ENCODE results near the gene SPIRE1. TPM values are rescaled to one million over a fixed set of nuclear protein-coding genes. Genes with fewer than 3 reads are reported as not detected.

SPIRE1 gene
- total RNA-seq, 2 experiments from 2014 or later, result 0.19 to 2.4 TPM

DNA sequence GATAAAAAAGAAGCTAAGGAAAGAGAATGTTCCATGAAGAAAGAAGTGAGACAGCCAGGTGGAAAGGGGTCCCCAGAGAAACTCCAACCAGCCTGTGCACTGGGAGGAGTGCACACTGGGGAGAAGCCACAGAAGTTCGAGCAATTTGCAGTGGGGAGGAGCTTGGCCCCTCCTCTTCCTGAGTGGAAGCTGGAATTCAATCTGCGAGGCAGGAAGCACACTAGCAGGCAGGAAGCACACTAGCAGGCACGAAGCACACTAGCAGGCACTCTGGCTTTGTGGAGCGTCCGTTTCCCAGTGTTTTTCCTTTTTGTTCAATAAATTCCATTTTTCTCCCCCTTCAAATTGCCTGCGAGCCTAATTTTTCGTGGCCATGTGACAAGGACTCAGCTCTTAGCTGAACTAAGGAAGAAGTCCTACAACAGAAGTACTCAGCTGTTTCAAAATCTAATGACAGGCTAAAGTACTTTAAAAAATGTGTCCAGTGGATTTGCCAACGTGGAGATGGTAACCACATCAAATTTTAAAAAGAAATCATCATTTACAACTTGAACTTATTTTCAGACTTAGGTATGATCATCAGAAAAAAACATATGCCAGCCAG, 21.4 kb upstream of the SPIRE1 start:
- BruUV-seq (replicated peaks), result no TSS peak
- intact Hi-C loops (cut with micrococcal nuclease; ENCODE audit: unreplicated experiment), result no loop called here
- ChIA-PET POLR2A (interaction anchor here (0.6 to 0.8 kb wide), 3 partner anchors 21 to 385 kb away, joined by 3 to 4 read pairs (median 3); no protein-coding TSS in a partner anchor), CTCF (ENCODE audit: unreplicated experiment) (no interaction called here)
- DNase-seq (ENCODE audit: low spot score), result no peak
- no peak overlapping the region for H2AFZ ChIP-seq (ENCODE audit: low read length)
- H3K36me3 ChIP-seq (ENCODE audit: insufficient read depth, low read length), result peaks cover 52% of the 10 kb centered on the region
- H4K20me1 ChIP-seq (ENCODE audit: insufficient read depth, low read length), result no peaks in the 10 kb centered on the region
- H3K4me3 ChIP-seq (ENCODE audit: low read depth, low read length, poor library complexity, severe bottlenecking), result no peak overlapping the region
- TF ChIP-seq EZH2phosphoT487 (IDR thresholded peaks at IDR 0.05; ENCODE audit: borderline replicate concordance, low read depth, low read length), result no peak
- TF ChIP-seq, protein P1, sequence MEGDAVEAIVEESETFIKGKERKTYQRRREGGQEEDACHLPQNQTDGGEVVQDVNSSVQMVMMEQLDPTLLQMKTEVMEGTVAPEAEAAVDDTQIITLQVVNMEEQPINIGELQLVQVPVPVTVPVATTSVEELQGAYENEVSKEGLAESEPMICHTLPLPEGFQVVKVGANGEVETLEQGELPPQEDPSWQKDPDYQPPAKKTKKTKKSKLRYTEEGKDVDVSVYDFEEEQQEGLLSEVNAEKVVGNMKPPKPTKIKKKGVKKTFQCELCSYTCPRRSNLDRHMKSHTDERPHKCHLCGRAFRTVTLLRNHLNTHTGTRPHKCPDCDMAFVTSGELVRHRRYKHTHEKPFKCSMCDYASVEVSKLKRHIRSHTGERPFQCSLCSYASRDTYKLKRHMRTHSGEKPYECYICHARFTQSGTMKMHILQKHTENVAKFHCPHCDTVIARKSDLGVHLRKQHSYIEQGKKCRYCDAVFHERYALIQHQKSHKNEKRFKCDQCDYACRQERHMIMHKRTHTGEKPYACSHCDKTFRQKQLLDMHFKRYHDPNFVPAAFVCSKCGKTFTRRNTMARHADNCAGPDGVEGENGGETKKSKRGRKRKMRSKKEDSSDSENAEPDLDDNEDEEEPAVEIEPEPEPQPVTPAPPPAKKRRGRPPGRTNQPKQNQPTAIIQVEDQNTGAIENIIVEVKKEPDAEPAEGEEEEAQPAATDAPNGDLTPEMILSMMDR (conservative IDR thresholded peaks at IDR 0.05; ENCODE audit: low read length), result no peak
- no peak overlapping the region for H3K4me2 ChIP-seq (ENCODE audit: low read length)
- no peaks in the 10 kb centered on the region for H3K9me2 ChIP-seq (ENCODE audit: insufficient read depth, low read length)
- no peaks in the 10 kb centered on the region for H3K4me1 ChIP-seq (ENCODE audit: insufficient read depth, low read length, poor library complexity, severe bottlenecking)
- no peaks in the 10 kb centered on the region for H3K9me3 ChIP-seq (ENCODE audit: low read length)
- no peaks in the 10 kb centered on the region for H3K79me2 ChIP-seq (ENCODE audit: insufficient read depth, low read depth, low read length)
- no peak overlapping the region for H3K27ac ChIP-seq (ENCODE audit: low read depth, low read length, poor library complexity, severe bottlenecking)

DNA sequence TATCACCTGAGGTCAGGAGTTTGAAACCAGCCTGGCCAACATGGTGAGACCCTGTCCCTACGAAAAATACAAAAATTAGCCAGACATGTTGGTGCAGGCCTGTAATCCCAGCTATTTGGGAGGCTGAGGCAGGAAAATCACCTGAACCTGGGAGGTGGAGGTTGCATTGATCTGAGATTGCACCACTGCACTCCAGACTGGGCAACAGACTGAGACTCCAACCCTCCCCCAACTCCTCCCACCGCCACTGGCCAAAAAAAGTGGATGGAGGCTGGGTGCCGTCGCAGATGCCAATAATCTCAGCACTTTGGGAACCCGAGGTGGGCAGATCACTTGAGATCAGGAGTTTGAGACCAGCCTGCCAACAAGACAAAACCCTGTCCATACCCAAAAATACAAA, 10.1 kb upstream of the SPIRE1 start:
- TF ChIP-seq EZH2phosphoT487 (IDR thresholded peaks at IDR 0.05; ENCODE audit: borderline replicate concordance, low read depth, low read length), result no peak
- TF ChIP-seq, protein P1 (conservative IDR thresholded peaks at IDR 0.05; ENCODE audit: low read length), result no peak
- H3K9me3 ChIP-seq (ENCODE audit: low read length), result no peaks in the 10 kb centered on the region
- ChIA-PET POLR2A (interaction anchor here (0.7 kb wide), 1 partner anchor 270 kb away, joined by 4 read pairs; no protein-coding TSS in a partner anchor), CTCF (ENCODE audit: unreplicated experiment) (no interaction called here)
- no TSS peak for BruUV-seq (replicated peaks)
- intact Hi-C loops (cut with micrococcal nuclease; ENCODE audit: unreplicated experiment), result loop anchor here (10.0 kb wide), 2 partner anchors 267 to 487 kb away; no protein-coding TSS in a partner anchor
- H2AFZ ChIP-seq (ENCODE audit: low read length), result no peak overlapping the region
- H3K4me1 ChIP-seq (ENCODE audit: insufficient read depth, low read length, poor library complexity, severe bottlenecking), result no peaks in the 10 kb centered on the region
- H3K4me2 ChIP-seq (ENCODE audit: low read length), result no peak overlapping the region
- no peaks in the 10 kb centered on the region for H3K79me2 ChIP-seq (ENCODE audit: insufficient read depth, low read depth, low read length)
- no peak overlapping the region for H3K4me3 ChIP-seq (ENCODE audit: low read depth, low read length, poor library complexity, severe bottlenecking)
- DNase-seq (ENCODE audit: low spot score), result no peak
- no peaks in the 10 kb centered on the region for H4K20me1 ChIP-seq (ENCODE audit: insufficient read depth, low read length)
- H3K27ac ChIP-seq (ENCODE audit: low read depth, low read length, poor library complexity, severe bottlenecking), result no peak overlapping the region
- no peaks in the 10 kb centered on the region for H3K9me2 ChIP-seq (ENCODE audit: insufficient read depth, low read length)
- peaks cover 9% of the 10 kb centered on the region for H3K36me3 ChIP-seq (ENCODE audit: insufficient read depth, low read length)
